Daoy (cell line): Measurements from ENCODE around the gene ANKRD42. TPM values are rescaled to one million over a fixed set of nuclear protein-coding genes. Genes with fewer than 3 reads are reported as not detected.

Experiments used
- DNase-seq: peaks from one replicate; pipeline ENCODE4 v3.0.0-alpha.2; 2015; ENCODE audit warnings: low read depth
- total RNA-seq: library from RNA; depleted of rRNA; stranded (reverse); fragments of >200 nt; shearing (Covaris generic); gene quantifications from 2 replicates; pipeline ENCODE4 v1.2.3, GENCODE V29; 2014; rRNA removed

ANKRD42 gene
- 6.7 and 7.1 TPM in 2 replicates for total RNA-seq

GRCh38 chr11:83193315-83194280 lies at the start of gene ANKRD42:
Gene ANKRD42, plus strand, starts transcription at chr11:83193712. Its CDS starts 959 bp downstream, at chr11:83194671.
- peak; percentile 96 for DNase-seq

GRCh38 chr11:83147895-83148294 lies 45.6 kb upstream of the ANKRD42 start:
- DNase-seq, result peak; percentile 23

GRCh38 chr11:83150450-83150849 lies 43.1 kb upstream of the ANKRD42 start:
- DNase-seq, result no peak

- peak; percentile 60 for DNase-seq
Observed at GRCh38 chr11:83151274-83151977, 42.1 kb upstream of the ANKRD42 start.

GRCh38 chr11:83152264-83152663 lies 41.2 kb upstream of the ANKRD42 start:
- DNase-seq, result no peak

GRCh38 chr11:83153764-83154163 lies 39.7 kb upstream of the ANKRD42 start:
- no peak for DNase-seq

GRCh38 chr11:83156144-83156995 lies 37.1 kb upstream of the ANKRD42 start:
- peak; percentile 99 for DNase-seq

GRCh38 chr11:83156996-83157593 lies 36.4 kb upstream of the ANKRD42 start, which contains the start of gene PCF11:
Gene PCF11, plus strand, starts transcription at chr11:83157131. Its CDS starts 309 bp downstream, at chr11:83157440.
- DNase-seq, result no peak

- peak; percentile 57 for DNase-seq
Observed at GRCh38 chr11:83157594-83158356, 35.7 kb upstream of the ANKRD42 start.

GRCh38 chr11:83158357-83158786 lies 35.1 kb upstream of the ANKRD42 start:
- no peak for DNase-seq

- no peak for DNase-seq
Observed at GRCh38 chr11:83158965-83159901, 34.3 kb upstream of the ANKRD42 start.

GRCh38 chr11:83159902-83160865 lies 33.3 kb upstream of the ANKRD42 start:
- DNase-seq, result no peak

GRCh38 chr11:83161610-83162199 lies 31.8 kb upstream of the ANKRD42 start:
- DNase-seq, result no peak

GRCh38 chr11:83162377-83162776 lies 31.1 kb upstream of the ANKRD42 start:
- DNase-seq, result no peak

- DNase-seq, result no peak
Observed at GRCh38 chr11:83166193-83166866, 27.2 kb upstream of the ANKRD42 start.

- DNase-seq, result no peak
Observed at GRCh38 chr11:83168756-83169155, 24.8 kb upstream of the ANKRD42 start.

GRCh38 chr11:83170865-83171264 lies 22.6 kb upstream of the ANKRD42 start:
- no peak for DNase-seq
